NCI-H460 (cell line): ENCODE measurements around the gene RP9. TPM values are rescaled to one million over a fixed set of nuclear protein-coding genes. Genes with fewer than 3 reads are reported as not detected.
"Not testable (repeated sequence)": the region's sequence is repeated elsewhere in the genome, so short reads cannot be mapped to it uniquely, and the experiment has no call there.

Source experiments
- DNase-seq: peaks from one replicate; pipeline ENCODE4 v3.0.0-alpha.2; 2016; ENCODE audit warnings: low read depth; ENCODE audit errors: extremely low read depth
- total RNA-seq: library from RNA; depleted of rRNA; stranded (reverse); fragments of >200 nt; shearing (Covaris generic); gene quantifications from 2 replicates; pipeline ENCODE4 v1.2.3, GENCODE V29; 2014

RP9 gene
- total RNA-seq, 1 experiment from 2014 or later = 35.8 TPM

DNA sequence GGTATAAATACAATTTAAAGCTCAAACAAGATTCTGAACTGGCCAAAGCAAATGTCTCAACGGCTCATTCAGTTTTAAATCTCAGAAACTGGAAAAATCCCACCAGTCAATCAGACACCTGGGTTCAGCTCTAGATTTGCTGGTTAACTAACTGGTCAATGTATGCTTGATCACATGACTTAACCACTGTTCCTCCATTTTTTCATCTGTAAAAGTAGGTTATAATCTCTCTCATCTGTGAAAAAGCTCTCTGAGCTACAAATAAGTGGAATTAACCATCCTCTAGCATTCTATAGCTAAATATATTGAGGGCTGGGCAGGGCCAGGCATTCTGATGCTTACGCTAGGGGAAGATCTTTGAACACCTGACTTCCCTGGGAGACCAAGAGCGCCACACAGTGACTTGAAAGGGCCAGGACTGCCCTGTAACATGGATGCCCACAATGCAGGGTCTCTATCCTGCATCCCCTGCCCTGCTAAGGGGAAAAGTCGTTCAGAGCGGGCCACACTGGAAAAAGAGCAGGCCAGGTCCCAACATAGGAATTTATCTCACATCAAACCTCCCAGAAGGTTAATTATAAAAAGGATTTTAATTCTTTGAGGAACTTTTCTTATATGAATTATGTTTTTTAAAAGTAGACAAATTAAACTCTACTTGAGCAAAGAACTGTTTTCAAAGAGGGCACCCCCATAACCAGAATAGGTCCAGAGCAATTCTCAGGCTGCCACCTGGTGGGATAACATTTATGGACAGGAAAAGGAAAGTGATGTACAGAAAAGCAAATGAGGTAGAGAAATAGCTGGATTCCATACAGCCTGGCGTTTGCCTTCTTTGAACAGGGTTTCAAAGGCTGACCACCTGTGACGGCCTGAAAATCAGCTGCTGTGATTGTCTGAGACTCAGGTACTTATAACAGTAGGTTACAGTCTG lies 1.8 kb downstream of the RP9 start:
- peak; percentile 28 for DNase-seq

DNA sequence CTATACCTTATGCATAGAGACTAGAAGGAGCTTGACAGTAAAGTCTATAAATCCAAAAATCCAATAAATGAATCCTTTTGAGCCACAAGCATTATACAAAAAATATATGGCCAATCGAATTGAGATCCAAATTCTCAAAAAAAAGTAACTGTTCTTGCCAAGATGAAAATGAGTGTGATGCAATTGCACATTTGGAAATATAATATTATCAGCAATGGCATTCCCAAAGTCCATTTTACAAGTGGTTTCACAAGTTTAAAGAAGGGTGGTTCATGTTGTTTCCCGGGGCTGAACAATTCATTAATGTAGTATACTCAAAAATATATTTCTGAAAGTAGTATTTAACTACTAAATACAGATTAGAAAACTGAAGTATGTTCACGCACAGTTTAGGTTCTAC lies 7.3 kb downstream of the RP9 start:
- no peak for DNase-seq

DNA sequence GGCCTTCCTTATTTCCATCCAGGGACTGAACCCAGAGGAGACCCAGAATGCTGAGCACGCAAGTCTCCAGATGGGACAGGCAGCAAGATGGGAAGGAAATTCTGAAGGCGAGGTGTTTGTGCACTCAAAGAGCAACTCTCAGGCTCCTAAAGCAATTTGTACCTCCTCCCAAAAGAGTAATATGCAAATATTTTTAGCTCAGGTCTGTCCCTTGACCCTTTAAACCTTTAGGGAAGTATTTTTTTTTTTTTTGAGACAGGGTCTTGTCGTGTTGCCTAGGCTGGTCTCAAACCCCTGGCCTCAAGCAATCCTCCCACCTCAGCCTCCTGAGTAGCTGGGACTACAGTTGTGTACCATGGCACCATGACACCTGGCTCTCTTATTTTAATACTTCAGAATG lies 8.4 kb downstream of the RP9 start:
- no peak for DNase-seq

- DNase-seq = no peak
Measured at GRCh38 chr7:33099154-33099940, 9.9 kb downstream of the RP9 start.

DNA sequence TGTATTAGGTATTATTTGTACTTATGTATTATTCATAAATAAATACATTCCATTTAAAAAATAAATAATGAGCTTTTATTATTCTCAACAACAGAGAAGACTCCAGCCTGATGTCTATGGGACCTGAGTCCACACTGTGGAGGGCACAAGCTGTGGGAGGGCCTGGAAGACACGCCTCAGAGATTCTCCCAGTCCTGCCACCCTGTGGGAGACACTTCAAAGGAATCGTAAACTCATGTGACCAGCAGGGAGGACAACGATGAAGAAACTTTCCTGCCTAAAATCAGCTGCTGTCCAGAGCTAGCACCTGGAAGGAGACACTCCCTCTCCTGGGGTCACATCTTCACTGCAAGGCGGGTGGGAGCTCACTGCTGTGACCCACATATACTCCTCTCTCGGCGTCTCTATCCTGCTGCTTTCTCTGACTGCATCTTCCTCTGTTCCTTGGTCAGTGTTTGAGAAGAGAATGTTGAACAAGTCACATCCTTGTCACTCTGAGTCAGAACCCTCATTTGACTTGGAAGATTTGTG lies 14.4 kb downstream of the RP9 start:
- not testable (repeated sequence) for DNase-seq

DNA sequence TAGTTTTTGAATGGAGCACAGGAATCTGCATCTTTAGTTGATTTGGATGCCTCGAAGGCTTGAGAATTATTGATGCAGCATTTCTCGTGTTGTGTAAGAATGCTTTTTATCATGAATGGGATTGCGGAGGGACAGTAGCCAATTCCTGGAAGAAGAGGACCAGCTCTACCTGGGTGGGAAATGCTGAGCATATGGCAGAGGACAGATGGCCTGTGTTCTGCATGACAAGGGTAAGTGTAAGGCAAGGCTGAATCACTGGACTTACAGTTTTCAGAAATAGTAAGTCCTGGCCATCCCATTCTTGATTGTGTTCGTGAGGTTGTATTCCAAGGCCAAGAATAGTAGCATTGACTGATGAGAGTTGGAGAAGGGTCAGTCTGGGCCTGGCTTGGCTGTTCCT lies 15.9 kb downstream of the RP9 start:
- no peak for DNase-seq

GRCh38 chr7:33091641-33092191 lies 17.5 kb downstream of the RP9 start:
- no peak for DNase-seq

GRCh38 chr7:33091111-33091531 lies 18.1 kb downstream of the RP9 start:
- no peak for DNase-seq

GRCh38 chr7:33089142-33089541 lies 20.1 kb downstream of the RP9 start:
- no peak for DNase-seq

GRCh38 chr7:33087858-33088257 lies 21.3 kb downstream of the RP9 start:
- DNase-seq = no peak

- DNase-seq = no peak
Measured at GRCh38 chr7:33087356-33087755, 21.8 kb downstream of the RP9 start.

DNA sequence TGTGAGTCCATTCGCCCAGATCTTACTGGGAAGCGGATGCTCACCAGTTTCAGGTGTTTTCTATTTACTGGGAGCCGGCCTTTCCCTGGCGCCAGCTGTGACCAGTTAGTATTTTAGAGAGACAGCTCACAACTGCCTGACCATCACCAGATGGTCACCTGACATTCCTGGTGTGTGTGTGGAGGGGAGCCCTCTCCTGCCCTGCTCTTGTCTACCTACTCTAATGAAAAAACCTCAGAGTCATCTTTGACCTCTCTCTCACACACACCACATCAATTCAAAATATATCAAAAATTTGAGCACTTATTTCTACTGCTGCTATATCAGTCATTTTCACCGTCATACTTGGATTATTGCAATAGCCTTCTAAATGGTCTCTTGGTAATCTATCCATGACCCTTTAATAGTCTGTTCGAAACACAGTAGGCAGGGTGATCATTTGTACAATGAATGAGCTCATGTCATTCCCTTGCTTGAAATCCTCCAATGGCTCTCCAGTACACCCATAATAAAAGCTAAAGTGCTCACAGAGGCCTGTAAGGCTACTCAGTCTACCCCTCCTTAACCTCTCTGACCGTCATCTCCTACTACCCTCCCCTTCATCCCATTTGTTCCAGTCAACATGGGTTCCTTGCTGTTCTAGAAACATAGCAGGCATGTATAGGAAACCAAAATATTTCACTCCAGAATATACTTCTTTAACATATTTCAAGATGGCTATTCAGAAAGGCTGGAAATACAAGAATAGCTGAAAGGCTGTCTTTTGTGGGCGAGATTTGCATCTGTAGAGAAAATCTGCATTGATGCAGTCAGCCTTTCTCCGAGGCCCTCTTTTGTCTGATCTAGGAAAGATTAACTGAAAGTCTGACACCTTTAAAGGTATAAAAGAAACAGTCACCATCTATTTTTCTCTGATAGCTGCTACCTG lies 29.2 kb downstream of the RP9 start:
- no peak for DNase-seq

GRCh38 chr7:33079096-33079495 lies 30.1 kb downstream of the RP9 start:
- no peak for DNase-seq

- DNase-seq = no peak
Measured at GRCh38 chr7:33076737-33077136, 32.5 kb downstream of the RP9 start.

DNA sequence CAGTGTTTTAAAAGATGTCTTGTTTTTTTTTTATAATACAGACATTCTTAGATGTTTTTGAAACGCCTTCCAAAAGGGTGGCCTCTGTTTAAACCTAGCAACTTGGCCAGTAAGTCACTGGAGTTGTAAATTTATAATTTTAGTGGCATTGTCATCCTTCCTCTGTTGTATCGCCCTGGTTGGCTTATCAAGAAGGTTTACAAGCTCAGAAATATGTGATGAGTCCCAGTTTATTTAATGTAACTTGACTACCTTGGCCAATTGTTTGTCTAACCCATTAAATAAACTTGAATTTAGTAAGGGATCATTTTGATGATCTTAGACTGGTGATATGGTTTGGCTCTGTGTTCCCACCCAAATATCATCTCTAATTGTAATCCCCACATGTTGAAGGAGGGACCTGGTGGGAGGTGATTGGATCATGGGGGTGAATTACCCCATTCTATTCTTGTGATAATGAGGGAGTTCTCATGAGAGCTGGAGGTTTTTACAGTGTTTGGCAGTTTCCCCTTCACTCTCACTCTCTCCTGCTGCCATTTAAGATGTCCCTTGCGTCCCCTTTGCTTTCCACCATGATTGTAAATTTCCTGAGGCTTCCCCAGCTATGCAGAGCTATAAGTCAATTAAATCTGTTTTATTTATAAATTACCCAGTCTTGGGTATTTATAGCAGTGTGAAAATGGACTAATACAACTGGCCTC lies 33.2 kb downstream of the RP9 start:
- no peak for DNase-seq

DNA sequence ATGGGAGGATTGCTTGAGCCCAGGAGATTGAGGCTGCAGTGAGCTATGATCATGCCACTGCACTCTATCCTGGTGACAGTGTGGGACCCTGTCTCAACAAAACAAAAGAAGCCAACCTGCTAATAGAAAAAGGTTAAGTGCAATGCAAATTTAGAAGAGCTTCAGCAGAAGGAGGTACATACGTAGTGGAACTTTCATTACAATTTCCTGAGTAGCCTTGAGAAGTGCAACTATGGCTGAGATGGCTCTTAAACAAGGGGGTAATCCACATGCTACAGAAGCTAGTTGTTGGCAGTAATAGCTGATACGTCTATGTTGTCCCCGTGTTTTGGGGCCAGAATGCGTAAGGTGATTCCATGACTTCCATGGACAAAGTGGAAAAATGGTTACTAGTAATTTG lies 36.0 kb downstream of the RP9 start:
- DNase-seq = no peak

DNA sequence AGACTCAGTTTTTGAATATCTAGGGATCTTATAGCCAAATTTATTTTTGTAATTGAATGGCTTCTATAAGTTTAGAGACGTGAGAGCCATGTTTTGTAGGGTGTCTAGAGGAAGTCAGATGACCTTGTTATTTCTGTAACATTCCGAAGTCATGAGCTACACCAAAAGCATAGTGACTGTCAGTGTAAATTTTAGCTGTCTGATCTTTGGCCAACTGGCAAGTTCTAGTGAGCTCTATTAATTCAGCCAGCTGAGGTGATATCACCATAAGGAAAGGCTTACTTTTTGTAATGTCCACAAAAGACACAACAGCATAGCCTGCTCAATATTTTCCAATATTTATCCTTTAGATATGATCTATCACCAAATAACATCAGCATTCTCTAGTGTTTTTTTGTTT lies 36.7 kb downstream of the RP9 start:
- DNase-seq = no peak

- no peak for DNase-seq
Measured at GRCh38 chr7:33070831-33071230, 38.4 kb downstream of the RP9 start.

GRCh38 chr7:33070277-33070676 lies 38.9 kb downstream of the RP9 start:
- no peak for DNase-seq

GRCh38 chr7:33067921-33068320 lies 41.3 kb downstream of the RP9 start:
- no peak for DNase-seq
